HG03175 (cell line): Measurements from ENCODE around the gene DPP6.
A peak's percentile ranks its signal among the peaks of the same experiment; 100 is the strongest.

ENCODE experiments used
- ATAC-seq: cut with Tn5 transposase; IDR thresholded peaks from one replicate; pipeline ENCODE4 v1.9.1; 2021; ENCODE audit warnings: mild to moderate bottlenecking, moderate library complexity; ENCODE audit not compliant: unreplicated experiment

DPP6 gene

GRCh38 chr7:154684666-154685563 is 632.7 kb downstream of the DPP6 start:
- ATAC-seq = no peak

- no peak for ATAC-seq
Measured at GRCh38 chr7:154685564-154685901, 633.3 kb downstream of the DPP6 start.

- ATAC-seq = no peak
Measured at GRCh38 chr7:154686305-154686704, 634.1 kb downstream of the DPP6 start.

- ATAC-seq = no peak
Measured at GRCh38 chr7:154688952-154689351, 636.8 kb downstream of the DPP6 start.

GRCh38 chr7:154690411-154690810 is 638.2 kb downstream of the DPP6 start:
- no peak for ATAC-seq

GRCh38 chr7:154693661-154694060 is 641.5 kb downstream of the DPP6 start:
- no peak for ATAC-seq

- no peak for ATAC-seq
Measured at GRCh38 chr7:154695836-154696235, 643.6 kb downstream of the DPP6 start.

GRCh38 chr7:154696556-154696955 is 644.4 kb downstream of the DPP6 start:
- no peak for ATAC-seq

GRCh38 chr7:154698726-154699291 is 646.6 kb downstream of the DPP6 start:
- no peak for ATAC-seq

GRCh38 chr7:154699417-154699816 is 647.2 kb downstream of the DPP6 start:
- no peak for ATAC-seq

- ATAC-seq = no peak
Measured at GRCh38 chr7:154709840-154710520, 657.8 kb downstream of the DPP6 start.

- ATAC-seq = no peak
Measured at GRCh38 chr7:154720016-154720415, 667.8 kb downstream of the DPP6 start.

- ATAC-seq = no peak
Measured at GRCh38 chr7:154721086-154721485, 668.9 kb downstream of the DPP6 start.

GRCh38 chr7:154726368-154726767 is 674.2 kb downstream of the DPP6 start:
- no peak for ATAC-seq

GRCh38 chr7:154729056-154729455 is 676.9 kb downstream of the DPP6 start:
- ATAC-seq = no peak

GRCh38 chr7:154735766-154736165 is 683.6 kb downstream of the DPP6 start:
- no peak for ATAC-seq

- ATAC-seq = no peak
Measured at GRCh38 chr7:154736389-154736788, 684.2 kb downstream of the DPP6 start.

GRCh38 chr7:154738216-154738615 is 686.0 kb downstream of the DPP6 start:
- ATAC-seq = no peak

GRCh38 chr7:154741131-154741530 is 688.9 kb downstream of the DPP6 start:
- no peak for ATAC-seq

GRCh38 chr7:154743206-154743605 is 691.0 kb downstream of the DPP6 start:
- ATAC-seq = no peak

- peak; percentile 45 for ATAC-seq
Measured at GRCh38 chr7:154744256-154744860, 692.2 kb downstream of the DPP6 start.

- no peak for ATAC-seq
Measured at GRCh38 chr7:154744861-154745258, 692.7 kb downstream of the DPP6 start.
